ENCODE results near the gene IQCN.

The IQCN gene

DNA sequence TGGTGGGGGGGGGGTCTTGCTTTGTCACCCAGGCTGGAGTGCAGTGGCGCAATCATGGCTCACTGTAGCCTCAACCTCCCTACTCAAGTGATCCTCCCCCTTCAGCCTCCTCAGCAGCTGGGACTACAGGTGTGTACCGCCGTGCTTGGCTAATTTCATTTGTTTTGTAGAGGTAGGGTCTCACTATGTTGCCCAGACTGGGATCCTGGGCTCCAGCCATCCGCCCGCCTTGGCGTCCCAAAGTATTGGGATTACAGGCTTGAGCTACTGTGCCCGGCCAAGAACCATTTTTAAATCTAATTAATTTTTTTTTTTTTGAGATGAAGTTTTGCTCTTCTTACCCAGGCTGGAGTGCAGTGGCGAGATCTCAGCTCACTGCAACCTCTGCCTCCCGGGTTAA, 25.4 kb upstream of the IQCN start:
- no peak for DNase-seq (ENCODE audit: low spot score in 2 of 2)
- Histone ChIP-seq H3K4me3 (no peak overlapping the region), H3K27me3 (ENCODE audit: low read depth) (no peaks in the 10 kb centered on the region), H3K4me1 (peaks cover 3% of the 10 kb centered on the region), H3K36me3 (replicated peaks) (no peaks in the 10 kb centered on the region), H3K9me3 (no peaks in the 10 kb centered on the region)
- in situ Hi-C loops (cut with MboI; ENCODE audit: low sequenced_read_pairs), result no loop called here

DNA sequence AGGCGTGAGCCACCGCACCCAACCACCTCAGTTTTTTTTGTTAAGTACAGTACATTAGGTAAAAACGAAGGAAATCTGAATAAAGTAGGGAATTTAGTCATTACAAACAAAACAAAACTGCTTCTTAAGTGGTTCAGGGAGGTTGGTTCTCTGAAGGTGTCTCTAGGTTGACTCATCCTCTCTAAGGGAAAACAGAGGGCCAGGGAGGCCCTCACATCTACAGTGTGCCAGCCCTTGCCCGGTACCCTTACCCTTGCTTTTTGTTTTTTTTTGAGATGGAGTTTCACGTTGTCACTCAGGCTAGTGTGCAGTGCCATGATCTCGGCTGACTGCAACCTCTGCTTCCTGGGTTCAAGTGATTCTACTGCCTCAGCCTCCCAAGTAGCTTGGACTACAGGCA, 24.3 kb upstream of the IQCN start:
- DNase-seq (ENCODE audit: low spot score in 2 of 2), result no peak
- no peaks in the 10 kb centered on the region for H3K9me3 ChIP-seq
- in situ Hi-C loops (cut with MboI; ENCODE audit: low sequenced_read_pairs), result no loop called here
- H3K4me3 ChIP-seq, result no peak overlapping the region
- H3K27me3 ChIP-seq (ENCODE audit: low read depth), result no peaks in the 10 kb centered on the region
- H3K4me1 ChIP-seq, result peaks cover 2% of the 10 kb centered on the region
- H3K36me3 ChIP-seq (replicated peaks), result no peaks in the 10 kb centered on the region

DNA sequence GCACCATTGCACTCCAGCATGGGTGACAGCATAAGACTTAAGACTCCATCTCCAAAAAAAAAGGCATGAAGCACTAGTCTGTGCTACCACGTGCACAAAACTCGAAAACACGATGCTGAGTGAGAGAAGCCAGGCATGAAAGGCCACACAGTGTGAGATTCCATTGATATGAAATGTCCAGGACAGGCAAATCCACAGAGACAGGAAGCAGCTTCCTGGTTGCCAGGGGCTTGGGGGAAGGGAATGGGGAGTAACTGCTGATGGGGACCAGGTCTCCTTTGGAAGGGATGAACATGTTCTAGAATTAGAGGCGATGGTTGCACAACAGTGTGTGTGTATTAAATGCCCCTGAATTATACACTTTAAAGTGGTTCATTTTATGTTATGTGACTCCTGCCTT, 23.1 kb upstream of the IQCN start:
- no peaks in the 10 kb centered on the region for H3K27me3 ChIP-seq (ENCODE audit: low read depth)
- no peak overlapping the region for H3K4me3 ChIP-seq
- H3K9me3 ChIP-seq, result no peaks in the 10 kb centered on the region
- in situ Hi-C loops (cut with MboI; ENCODE audit: low sequenced_read_pairs), result no loop called here
- peaks cover 14% of the 10 kb centered on the region for H3K4me1 ChIP-seq
- DNase-seq (ENCODE audit: low spot score in 2 of 2), result no peak
- no peaks in the 10 kb centered on the region for H3K36me3 ChIP-seq (replicated peaks)

DNA sequence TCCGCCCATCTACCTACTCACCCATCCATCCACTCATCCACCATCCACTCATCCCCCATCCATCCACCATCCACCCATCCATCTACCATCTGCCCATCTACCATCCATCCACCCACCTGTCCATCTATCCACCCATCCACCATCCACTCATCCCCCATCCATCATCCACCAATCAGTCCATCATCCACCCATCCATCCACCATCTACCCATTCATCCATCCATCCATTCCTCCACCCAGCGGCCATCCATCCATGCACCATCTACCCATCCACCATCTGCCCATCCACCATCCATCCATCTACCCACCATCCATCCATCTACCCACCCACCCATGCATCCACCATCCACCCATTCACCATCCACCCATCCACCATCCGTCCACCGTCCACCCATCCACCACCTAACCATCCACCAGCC, 20.8 kb upstream of the IQCN start:
- Histone ChIP-seq H3K36me3 (replicated peaks) (no peaks in the 10 kb centered on the region), H3K4me1 (peaks cover 26% of the 10 kb centered on the region), H3K4me3 (no peak overlapping the region), H3K9me3 (no peaks in the 10 kb centered on the region), H3K27me3 (ENCODE audit: low read depth) (no peaks in the 10 kb centered on the region)
- in situ Hi-C loops (cut with MboI; ENCODE audit: low sequenced_read_pairs), result no loop called here
- DNase-seq (ENCODE audit: low spot score in 2 of 2), result no peak

DNA sequence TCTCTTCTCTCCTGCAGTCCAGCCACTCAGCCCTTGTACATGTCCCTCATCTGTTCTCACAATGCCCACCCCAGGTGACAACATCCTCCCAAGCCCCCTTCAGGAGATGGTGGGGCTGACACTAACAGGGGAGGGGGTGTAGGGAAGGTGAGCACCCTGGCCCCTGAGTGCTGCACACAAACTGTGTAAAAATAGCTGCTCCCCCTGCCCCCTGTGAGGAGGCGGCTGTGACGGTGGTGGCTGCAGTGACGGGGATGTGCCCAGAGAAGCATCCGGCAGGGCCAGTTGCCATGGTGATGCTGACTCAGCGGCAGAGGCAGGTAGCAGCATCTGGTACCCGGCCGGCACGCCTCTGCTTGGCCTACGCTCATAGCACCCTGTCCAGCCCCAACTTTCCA, 20.2 kb upstream of the IQCN start:
- no peak for DNase-seq (ENCODE audit: low spot score in 2 of 2)
- H3K4me3 ChIP-seq, result no peak overlapping the region
- H3K27me3 ChIP-seq (ENCODE audit: low read depth), result no peaks in the 10 kb centered on the region
- peaks cover 26% of the 10 kb centered on the region for H3K4me1 ChIP-seq
- in situ Hi-C loops (cut with MboI; ENCODE audit: low sequenced_read_pairs), result no loop called here
- no peaks in the 10 kb centered on the region for H3K9me3 ChIP-seq
- no peaks in the 10 kb centered on the region for H3K36me3 ChIP-seq (replicated peaks)

DNA sequence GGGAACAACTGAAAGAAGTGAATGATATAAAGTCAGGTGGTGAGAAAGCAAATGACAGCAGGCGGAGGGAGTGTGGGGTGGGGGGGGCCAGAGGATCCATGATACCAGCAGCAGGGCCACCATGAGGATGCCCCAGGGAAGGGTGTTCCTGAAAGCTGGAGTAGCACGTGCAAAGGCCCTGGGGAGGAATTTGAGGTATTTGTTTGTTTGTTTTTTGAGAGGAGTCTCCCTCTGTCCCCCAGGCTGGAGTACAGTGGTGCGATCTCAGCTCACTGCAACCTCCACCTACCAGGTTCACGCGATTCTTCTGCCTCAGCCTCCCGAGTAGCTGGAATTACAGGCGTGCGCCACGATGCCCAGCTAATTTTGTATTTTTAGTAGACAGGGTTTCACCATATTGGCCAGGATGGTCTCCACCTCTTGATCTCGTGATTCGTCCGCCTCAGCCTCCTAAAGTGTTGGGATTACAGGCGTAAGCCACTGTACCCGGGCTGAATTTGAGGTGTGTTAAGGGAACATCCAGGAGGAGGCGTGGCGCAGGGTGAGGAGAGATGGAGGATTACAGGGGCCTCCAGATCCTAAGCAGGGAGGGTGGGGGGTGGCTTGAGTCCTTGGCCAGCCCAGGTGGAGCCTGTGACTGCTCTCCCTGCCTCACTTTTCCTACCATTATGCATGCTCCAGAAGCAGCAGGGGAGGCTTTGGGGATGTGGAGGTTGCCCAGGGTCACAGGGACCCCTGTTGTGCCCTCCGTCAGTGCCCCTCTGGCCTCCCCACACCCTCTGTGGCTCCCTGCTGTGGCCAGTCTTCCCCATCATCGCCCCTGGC, 19.6 kb upstream of the IQCN start:
- no peak for DNase-seq (ENCODE audit: low spot score in 2 of 2)
- Histone ChIP-seq H3K27me3 (ENCODE audit: low read depth) (no peaks in the 10 kb centered on the region), H3K9me3 (no peaks in the 10 kb centered on the region), H3K36me3 (replicated peaks) (no peaks in the 10 kb centered on the region), H3K4me3 (no peak overlapping the region), H3K4me1 (peaks cover 26% of the 10 kb centered on the region)
- in situ Hi-C loops (cut with MboI; ENCODE audit: low sequenced_read_pairs), result no loop called here

DNA sequence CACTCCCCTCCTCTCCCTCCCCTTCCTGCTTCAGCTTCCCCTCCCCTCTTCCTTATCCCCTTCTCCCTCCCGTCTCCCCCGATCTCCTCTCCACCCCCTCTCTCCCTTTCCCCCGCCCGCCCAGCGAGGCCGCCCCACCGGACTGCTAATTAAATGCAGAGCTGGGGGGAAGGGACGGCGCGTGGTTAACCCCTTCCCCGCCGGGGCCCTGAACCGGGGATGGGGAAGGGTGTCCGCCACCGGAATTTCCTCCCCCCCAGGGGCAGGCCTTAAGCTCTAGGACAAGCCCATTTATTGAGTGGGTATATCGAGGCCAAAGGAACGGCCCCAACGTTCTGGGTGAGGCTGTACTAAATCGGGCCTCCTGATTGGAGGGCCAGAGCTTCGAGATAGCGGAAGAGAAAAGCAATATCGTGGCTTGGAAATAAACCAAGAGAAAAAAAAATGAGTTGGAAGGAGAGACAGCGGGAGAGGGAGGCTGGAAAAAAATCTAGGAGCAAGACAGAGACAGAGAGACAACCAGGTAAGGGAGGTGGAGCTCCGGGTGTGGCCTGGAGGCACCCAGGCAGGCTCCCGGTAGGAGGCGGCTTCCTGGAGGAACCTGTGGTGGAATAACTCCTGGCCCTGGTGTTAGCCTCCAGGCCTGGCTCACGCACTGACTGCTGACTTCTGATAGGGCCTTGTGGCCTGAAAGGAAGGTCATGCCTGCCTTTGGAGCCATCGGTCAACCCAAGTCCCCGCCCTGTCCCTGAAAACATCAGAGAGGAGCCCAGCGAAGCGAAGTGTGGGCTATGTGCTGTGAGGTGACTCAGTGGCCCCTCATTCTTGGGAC, 18.8 kb upstream of the IQCN start:
- Histone ChIP-seq H3K4me1 (peaks cover 26% of the 10 kb centered on the region), H3K27me3 (ENCODE audit: low read depth) (no peaks in the 10 kb centered on the region), H3K4me3 (peak overlapping the region; percentile 44), H3K36me3 (replicated peaks) (no peaks in the 10 kb centered on the region), H3K9me3 (no peaks in the 10 kb centered on the region)
- in situ Hi-C loops (cut with MboI; ENCODE audit: low sequenced_read_pairs), result no loop called here
- peak; percentile 77 to 92 for DNase-seq (ENCODE audit: low spot score in 2 of 2)

DNA sequence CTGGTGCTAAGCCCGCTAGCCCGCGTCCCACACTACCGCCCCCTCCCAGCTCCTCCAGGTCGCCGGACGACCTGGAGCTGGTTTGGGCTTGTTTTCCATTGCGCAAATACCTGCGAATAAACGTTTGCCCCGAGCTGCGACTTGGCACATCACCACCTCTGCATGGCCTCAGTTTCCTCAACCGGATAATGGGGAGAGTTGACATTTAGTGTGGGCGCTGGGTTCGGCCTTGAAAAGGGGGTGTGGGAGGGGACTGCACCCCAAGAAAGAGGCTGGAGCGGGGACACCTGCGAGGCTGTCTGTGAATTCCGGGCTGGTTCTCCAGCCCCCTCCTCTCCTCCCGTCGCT, 18.2 kb upstream of the IQCN start:
- peak overlapping the region; percentile 44 for H3K4me3 ChIP-seq
- H3K27me3 ChIP-seq (ENCODE audit: low read depth), result no peaks in the 10 kb centered on the region
- H3K36me3 ChIP-seq (replicated peaks), result no peaks in the 10 kb centered on the region
- in situ Hi-C loops (cut with MboI; ENCODE audit: low sequenced_read_pairs), result no loop called here
- no peak for DNase-seq (ENCODE audit: low spot score in 2 of 2)
- no peaks in the 10 kb centered on the region for H3K9me3 ChIP-seq
- H3K4me1 ChIP-seq, result peaks cover 26% of the 10 kb centered on the region

DNA sequence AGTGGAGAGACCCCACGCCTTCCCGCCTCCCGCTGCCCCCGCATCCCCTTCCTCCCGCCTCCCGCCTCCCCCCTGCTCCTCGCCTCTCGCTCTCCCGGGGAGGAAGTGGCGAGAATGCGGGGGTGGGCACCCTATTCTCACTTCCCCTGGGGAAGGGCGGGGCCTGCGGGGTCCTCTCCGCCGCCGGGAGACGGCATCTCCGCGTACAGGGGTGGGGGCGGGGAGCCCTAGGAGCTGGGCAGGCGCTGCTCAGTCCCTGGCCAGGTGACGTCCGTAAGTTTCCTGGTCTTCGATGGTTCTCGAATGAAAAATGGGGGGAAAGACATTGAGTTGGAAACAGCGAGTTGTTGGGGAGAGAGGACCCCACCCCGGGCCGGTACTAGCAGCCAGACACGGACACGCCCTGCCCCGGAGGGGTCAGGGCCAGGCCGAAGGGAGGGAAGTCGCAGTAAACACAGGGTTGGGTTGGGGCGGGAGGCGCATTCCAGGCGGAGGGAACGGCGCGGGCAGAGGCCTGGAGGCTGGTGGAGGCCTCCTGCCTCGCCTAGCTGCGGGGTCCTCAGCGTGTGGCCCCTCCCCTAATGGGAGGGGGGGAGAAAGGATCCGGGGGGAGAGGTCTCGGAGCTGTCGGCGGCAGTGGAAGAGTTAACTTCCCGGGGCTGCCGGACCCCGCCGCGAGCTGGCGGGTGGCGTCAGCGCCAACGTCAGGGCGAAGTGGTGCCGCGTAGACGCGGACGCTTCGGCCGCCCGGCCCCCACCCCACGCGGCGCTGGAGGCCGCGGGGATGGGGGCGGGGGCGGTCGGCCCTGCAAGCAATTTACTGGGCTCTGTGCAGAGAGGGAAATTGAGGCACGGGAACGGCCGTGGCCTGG, 17.6 kb upstream of the IQCN start:
- Histone ChIP-seq H3K4me1 (peaks cover 26% of the 10 kb centered on the region), H3K4me3 (peak overlapping the region; percentile 44), H3K9me3 (no peaks in the 10 kb centered on the region), H3K27me3 (ENCODE audit: low read depth) (no peaks in the 10 kb centered on the region), H3K36me3 (replicated peaks) (no peaks in the 10 kb centered on the region)
- in situ Hi-C loops (cut with MboI; ENCODE audit: low sequenced_read_pairs), result no loop called here
- DNase-seq (ENCODE audit: low spot score in 2 of 2), result peak; percentile 47 to 83

DNA sequence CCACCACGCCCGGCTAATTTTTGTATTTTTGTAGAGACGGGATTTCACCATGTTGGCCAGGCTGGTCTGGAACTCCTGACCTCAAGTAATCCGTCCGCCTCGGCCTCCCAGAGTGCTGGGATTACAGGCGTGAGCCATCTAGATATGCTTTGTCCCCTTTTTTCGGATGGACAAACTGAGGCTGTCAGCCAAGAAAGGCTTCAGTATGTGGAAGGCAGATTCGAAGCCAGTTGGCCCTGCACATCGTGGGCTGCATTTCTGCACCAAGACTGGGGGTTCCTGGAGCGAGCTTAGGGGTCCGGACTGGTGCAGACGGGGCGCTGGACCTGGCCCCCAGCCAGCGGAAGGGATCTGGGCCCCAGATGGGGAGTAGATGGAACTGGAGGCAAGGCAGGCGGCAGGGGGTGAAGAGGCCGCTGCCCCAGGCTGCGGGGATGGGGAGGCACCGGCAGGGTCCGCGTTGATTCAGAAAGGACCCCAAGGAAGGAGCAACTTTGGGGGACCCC, 16.8 kb upstream of the IQCN start:
- in situ Hi-C loops (cut with MboI; ENCODE audit: low sequenced_read_pairs), result no loop called here

DNA sequence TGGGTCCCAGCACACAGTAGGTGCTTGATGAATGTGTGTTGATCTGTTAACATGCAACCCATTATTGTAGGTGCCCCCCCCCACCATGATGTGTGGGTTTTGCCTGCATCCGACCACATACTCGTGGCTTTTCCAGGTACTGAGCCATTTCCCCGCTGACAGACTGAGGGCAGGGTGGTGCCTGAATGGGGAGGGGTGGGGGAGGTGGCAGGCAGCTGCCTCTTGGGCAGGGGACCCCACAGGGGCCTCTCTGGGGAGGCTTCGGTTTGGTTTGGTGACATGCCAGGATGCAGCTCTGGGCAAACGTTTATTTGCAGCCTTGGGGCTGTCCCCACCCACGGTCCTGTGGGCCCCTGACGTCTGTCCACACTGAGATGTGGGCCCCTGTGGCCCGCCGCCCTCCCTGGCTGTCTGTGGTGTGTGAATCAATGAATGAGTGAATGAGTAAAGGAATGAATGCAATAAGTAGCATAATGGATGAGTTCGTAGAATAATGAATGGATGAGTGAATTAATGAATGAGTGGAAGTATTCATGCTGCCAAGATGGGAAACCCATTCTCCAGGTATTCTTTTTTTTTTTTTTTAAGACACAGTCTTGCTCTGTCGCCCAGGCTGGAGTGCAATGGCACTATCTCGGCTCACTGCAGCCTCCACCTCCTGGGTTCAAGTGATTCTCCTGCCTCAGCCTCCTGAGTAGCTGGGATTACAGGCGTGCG, 16.2 kb upstream of the IQCN start:
- Histone ChIP-seq H3K36me3 (replicated peaks) (no peaks in the 10 kb centered on the region), H3K4me1 (peaks cover 26% of the 10 kb centered on the region), H3K27me3 (ENCODE audit: low read depth) (no peaks in the 10 kb centered on the region), H3K9me3 (no peaks in the 10 kb centered on the region), H3K4me3 (no peak overlapping the region)
- no peak for DNase-seq (ENCODE audit: low spot score in 2 of 2)
- in situ Hi-C loops (cut with MboI; ENCODE audit: low sequenced_read_pairs), result no loop called here

More for the DNA sequence above, 16.8 kb upstream of the IQCN start:
- DNase-seq (ENCODE audit: low spot score in 2 of 2), result no peak
- H3K9me3 ChIP-seq, result no peaks in the 10 kb centered on the region
- no peaks in the 10 kb centered on the region for H3K27me3 ChIP-seq (ENCODE audit: low read depth)
- peak overlapping the region; percentile 44 for H3K4me3 ChIP-seq
- peaks cover 26% of the 10 kb centered on the region for H3K4me1 ChIP-seq
- no peaks in the 10 kb centered on the region for H3K36me3 ChIP-seq (replicated peaks)

DNA sequence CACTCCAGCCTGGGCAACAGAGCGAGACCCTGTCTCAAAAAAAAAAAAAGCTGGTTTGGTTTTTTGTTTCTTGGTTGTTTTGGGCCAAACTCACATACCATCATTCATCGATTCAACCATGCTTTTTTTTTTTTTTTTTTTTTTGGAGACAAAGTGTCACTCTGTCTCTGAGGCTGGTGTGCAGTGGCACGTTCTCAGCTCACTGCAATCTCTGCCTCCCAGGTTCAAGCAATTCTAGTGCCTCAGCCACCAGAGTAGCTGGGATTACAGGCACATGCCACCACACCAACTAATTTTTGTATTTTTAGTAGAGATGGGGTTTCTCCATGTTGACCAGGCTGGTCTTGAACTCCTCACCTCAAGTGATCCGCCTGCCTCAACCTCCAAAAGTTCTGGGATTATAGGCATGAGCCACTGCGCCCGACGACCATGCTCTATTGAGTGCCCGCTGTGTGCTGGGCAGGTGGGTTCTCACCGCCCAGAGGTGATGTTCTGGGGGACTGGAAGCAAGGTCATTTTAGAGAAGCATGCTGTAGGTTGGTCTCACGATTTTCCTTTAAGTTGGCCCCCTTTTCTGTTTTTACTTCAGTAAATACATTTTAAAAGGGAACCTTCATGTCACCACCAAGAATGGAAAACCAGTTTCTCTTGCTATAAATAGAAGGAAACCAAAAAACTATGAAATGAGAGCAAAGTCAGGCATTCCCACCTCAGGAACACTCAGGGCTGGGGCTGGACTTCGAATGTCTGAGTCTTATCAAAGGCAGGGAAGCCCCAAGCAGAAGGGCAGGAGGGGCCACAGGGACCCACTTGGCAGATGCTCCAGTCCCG, 15.4 kb upstream of the IQCN start:
- Histone ChIP-seq H3K27me3 (ENCODE audit: low read depth) (no peaks in the 10 kb centered on the region), H3K4me1 (peaks cover 26% of the 10 kb centered on the region), H3K9me3 (no peaks in the 10 kb centered on the region), H3K4me3 (no peak overlapping the region), H3K36me3 (replicated peaks) (no peaks in the 10 kb centered on the region)
- no peak for DNase-seq (ENCODE audit: low spot score in 2 of 2)
- in situ Hi-C loops (cut with MboI; ENCODE audit: low sequenced_read_pairs), result no loop called here

All from HAP-1 (cell line).